Right lobe of liver (tissue), 4 donors: Measurements from ENCODE around the gene TTC9.

Experiments used
- POLR2A ChIP-seq: fragments of 450-650 bp; IDR thresholded peaks from one replicate; pipeline ENCODE4 v1.6.1; 2017; ENCODE audit warnings: antibody characterized with exemption, mild to moderate bottlenecking
- TF ChIP-seq, protein P1 (sequence below), 4 donors: fragments of 200-600 bp in 3 of 4; fragments of 450-650 bp in 1 of 4; IDR thresholded peaks; one replicate each; pipeline versions ENCODE4 v1.5.1 to v1.8.0; 2016 to 2022; ENCODE audit warnings: antibody characterized with exemption in 4 of 4, mild to moderate bottlenecking in 2 of 4
- donor health status: DM: no; HTN: no; CAD: no.
- donor health status: DM: no; HTN: no; CAD: no.
- donor health status: DM: no; HTN: yes; CAD: no.

DNA sequence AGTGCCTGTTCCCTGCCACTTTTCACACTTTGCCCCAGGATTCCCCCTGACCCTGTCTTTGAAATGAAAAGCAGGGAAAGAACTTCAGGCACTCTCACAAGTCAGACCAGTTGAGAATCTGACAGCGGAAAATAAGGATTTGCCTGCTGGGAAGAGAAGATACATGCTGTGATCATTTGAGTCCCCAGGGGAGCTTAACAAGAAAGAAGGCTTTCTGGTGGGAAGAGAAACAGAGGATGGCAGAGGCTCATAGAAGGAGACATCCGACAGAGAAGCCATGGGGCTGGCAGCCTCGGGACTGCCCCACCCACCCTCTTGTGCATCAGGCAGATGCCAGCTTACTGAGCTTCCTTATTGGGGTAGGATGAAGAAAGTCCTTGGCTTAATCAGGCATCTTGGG lies 11.9 kb downstream of the TTC9 start:
- TF ChIP-seq, protein P1, sequence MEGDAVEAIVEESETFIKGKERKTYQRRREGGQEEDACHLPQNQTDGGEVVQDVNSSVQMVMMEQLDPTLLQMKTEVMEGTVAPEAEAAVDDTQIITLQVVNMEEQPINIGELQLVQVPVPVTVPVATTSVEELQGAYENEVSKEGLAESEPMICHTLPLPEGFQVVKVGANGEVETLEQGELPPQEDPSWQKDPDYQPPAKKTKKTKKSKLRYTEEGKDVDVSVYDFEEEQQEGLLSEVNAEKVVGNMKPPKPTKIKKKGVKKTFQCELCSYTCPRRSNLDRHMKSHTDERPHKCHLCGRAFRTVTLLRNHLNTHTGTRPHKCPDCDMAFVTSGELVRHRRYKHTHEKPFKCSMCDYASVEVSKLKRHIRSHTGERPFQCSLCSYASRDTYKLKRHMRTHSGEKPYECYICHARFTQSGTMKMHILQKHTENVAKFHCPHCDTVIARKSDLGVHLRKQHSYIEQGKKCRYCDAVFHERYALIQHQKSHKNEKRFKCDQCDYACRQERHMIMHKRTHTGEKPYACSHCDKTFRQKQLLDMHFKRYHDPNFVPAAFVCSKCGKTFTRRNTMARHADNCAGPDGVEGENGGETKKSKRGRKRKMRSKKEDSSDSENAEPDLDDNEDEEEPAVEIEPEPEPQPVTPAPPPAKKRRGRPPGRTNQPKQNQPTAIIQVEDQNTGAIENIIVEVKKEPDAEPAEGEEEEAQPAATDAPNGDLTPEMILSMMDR (IDR thresholded peaks at IDR 0.05) = no peak
- no peak for TF ChIP-seq POLR2A
